Measurements from ENCODE around the gene AFMID.

AFMID gene

DNA sequence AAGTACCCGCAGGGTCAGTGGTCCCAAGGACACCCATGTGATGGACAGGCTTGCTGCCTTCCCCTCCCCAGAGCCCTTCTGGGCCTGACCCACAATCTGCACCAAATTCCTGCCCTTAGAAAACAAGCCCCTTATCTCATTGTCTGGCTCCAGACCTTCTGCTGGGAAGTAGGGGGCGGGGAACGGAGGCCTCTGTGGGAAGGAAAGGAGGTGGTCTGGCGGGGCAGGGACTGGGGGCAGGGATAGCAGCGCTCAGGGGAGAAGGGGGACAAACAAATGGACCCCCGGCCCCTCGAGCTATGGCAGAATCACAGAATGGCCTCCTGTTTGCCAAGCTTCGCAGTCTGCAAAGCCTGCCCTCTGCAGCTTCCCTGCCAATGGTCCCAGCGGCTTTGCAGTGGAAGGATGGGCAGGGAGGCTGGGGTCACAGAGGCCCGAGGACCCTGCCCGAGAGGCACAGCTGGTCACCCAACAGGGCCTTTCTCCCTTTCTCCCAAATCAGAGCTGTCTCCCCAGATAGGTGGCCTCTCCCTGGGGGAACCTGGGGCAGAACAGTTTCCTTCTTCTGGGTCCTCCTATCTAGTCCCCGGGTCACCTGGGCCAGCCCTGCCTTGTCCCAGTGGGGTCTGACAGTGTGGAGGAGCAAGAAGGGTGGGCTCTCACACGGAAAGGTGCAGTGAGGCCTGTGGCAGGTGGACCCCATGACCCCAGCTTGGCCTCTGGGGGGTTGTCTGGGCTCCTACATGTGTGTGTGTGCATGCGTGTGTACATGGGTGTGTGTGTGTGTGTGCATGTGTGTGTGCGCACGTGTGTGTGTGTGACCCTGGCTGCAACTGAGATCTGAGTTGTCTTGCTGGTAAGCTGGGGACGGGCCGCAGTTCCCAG, 69.8 kb downstream of the AFMID start:
- DNase-seq (ENCODE audit: low read depth): no peak
- no peak overlapping the region for H3K4me3 ChIP-seq (ENCODE audit: low read length)
- TF ChIP-seq, protein P1, sequence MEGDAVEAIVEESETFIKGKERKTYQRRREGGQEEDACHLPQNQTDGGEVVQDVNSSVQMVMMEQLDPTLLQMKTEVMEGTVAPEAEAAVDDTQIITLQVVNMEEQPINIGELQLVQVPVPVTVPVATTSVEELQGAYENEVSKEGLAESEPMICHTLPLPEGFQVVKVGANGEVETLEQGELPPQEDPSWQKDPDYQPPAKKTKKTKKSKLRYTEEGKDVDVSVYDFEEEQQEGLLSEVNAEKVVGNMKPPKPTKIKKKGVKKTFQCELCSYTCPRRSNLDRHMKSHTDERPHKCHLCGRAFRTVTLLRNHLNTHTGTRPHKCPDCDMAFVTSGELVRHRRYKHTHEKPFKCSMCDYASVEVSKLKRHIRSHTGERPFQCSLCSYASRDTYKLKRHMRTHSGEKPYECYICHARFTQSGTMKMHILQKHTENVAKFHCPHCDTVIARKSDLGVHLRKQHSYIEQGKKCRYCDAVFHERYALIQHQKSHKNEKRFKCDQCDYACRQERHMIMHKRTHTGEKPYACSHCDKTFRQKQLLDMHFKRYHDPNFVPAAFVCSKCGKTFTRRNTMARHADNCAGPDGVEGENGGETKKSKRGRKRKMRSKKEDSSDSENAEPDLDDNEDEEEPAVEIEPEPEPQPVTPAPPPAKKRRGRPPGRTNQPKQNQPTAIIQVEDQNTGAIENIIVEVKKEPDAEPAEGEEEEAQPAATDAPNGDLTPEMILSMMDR (conservative IDR thresholded peaks at IDR 0.05; ENCODE audit: low read length): no peak
